ENCODE data around the gene LGR4.
"Not testable (repeated sequence)": the region's sequence is repeated elsewhere in the genome, so short reads cannot be mapped to it uniquely, and the experiment has no call there.

The LGR4 gene

GRCh38 chr11:27334764-27335163, 137.8 kb downstream of the LGR4 start:
- not testable (repeated sequence) for DNase-seq

DNA sequence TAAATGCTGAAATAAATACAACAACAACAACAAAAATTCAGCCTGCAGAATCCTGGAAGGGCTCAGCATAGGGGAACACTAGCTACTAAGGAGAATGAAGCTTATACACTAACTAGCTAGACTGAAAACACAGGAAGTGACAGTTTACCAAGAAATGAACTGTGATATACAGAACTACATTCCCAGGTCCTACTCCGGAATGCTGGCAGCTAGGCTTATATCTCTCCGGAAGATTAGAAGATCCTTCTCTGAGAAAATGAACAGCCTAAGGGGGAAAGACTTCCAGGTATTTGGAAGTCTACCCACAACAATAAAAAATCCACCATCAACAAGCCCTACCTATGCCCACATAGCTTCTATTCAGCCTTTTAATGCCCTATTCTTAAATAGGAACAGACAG, 140.6 kb downstream of the LGR4 start:
- DNase-seq, result no peak

GRCh38 chr11:27330633-27331270, 141.8 kb downstream of the LGR4 start:
- DNase-seq, result no peak

- no peak for DNase-seq
Observed at GRCh38 chr11:27329867-27330632, 142.5 kb downstream of the LGR4 start.

DNA sequence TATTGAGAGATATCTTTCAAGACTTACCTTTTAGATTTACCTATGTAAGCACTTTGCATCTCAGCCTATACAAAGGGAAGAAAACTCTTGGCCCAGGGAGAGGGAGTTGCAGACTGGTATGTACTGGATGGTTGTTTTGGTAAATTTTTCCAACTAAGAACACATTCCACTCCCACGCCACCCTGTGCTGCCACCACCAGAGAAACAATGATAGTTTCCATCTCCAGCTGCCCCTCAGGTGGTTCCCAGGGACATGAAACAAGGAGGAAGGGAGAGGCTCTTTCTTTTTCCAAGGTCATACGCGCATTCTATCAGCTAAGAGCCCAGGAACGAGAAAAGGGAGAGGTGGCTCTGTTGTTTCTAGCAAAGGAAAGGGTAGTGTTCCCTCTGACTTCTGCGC, 144.0 kb downstream of the LGR4 start:
- no peak for DNase-seq

DNA sequence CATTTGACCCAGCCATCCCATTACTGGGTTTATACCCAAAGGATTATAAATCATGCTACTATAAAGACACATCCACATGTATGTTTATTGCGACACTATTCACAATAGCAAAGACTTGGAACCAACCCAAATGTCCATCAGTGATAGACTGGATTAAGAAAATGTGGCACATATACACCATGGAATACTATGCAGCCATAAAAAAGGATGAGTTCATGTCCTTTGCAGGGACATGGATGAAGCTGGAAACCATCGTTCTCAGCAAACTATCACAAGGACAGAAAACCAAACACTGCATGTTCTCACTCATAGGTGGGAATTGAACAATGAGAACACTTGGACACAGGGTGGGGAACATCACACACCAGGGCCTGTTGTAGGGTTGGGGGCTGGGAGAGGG, 145.5 kb downstream of the LGR4 start:
- not testable (repeated sequence) for DNase-seq

DNA sequence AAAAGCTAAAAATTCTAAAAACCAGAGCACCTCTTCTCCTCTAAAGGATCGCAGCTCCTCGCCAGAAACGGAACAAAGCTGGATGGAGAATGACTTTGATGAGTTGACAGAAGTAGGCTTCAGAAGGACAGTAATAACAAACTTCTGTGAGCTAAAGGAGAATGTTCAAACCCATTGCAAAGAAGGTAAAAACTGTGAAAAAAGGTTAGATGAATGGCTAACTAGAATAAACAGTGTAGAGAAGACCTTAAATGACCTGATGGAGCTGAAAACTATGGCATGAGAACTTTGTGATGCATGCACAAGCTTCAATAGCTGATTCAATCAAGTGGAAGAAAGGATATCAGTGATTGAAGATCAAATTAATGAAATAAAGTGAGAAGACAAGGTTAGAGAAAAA, 150.4 kb downstream of the LGR4 start:
- DNase-seq, result not testable (repeated sequence)

GRCh38 chr11:27321340-27321739, 151.2 kb downstream of the LGR4 start:
- DNase-seq, result not testable (repeated sequence)

GRCh38 chr11:27319072-27319471, 153.5 kb downstream of the LGR4 start:
- DNase-seq, result no peak

DNA sequence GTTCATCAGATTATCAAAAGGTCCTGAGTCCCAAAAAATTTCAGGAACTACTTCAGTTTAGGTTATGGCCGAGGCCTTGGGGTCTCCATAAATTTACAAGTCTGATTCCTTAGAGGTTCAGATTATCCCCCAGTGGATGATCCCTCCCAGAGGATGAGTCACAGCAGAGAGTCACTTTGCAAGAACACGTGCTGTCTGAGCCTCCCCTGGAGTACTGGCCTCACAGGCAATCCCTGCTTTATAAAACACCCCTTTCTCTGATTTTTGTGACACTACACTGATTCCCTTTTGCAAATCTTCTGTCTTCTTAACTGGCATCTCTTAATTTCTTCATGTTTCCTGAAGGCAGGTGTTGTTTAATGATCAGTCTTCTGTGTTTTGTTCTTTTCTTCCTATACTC, 154.8 kb downstream of the LGR4 start:
- no peak for DNase-seq

Measured in activated CD8-positive, alpha-beta memory T cell treated with anti-CD3 and anti-CD28 coated beads for 24 hours (primary cell).